GM18526 (cell line): ENCODE data around the gene VPS13A.

ENCODE experiments used
- POLR2A ChIP-seq: IDR thresholded peaks from 3 replicates; pipeline ENCODE4 v1.6.1; 2011; ENCODE audit not compliant: insufficient read length; ENCODE audit errors: extremely low read depth

The VPS13A gene

DNA sequence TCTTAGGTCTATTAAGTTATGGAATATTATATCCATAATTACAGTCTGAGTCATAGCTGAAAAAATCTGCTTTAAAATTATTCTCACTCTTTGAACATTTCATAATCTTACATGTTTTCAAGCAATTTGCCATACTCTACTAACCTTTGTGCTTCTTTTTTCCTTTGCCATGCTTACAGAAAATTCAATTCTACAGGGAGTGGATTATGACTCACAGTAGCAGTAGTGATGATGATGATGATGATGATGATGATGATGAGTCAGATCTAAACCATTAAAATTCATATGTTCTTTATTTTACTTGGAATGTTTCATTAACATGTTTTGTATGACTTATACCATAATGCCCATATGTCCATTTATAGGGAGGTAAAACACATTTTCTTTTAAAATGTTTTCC is 207.1 kb downstream of the VPS13A start:
- TF ChIP-seq POLR2A = no peak

- no peak for TF ChIP-seq POLR2A
These were observed 208.9 kb downstream of the VPS13A start for GRCh38 chr9:77386187-77386586.

DNA sequence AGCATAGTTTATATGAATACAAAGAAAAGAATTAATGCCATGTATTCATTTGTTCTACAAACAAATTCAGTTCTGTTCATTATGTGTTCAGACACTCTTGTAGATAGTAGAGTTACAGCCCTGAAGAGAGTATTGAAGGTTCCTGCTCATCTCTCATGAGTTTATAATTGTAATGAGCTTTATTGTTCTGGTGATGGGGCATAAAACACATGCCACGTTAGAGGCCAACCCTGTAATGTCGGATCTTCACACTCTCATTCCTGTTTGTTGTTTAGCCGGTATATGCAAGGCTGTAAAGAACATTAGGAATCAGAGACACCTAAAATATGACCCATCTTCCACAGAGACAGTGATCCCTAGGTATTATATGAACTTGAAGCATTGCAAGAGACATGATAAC is 214.5 kb downstream of the VPS13A start:
- no peak for TF ChIP-seq POLR2A

DNA sequence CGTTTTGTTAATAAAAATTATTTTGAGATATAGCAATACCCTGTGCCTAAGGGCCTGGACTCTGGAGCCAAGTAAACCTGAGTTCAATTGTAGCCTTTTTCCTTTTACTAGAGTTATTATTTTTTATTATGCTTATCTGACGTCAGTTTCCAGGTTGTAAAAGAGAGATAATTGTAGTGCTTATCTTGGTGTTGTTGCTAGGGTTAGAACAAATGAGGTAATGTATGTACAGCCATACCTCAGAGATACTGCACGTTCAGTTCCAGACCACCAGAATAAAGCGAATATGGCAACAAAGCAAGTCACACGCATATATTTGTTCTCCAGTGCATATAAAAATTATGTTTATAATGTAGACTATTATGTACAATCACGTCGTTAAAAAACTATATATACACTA is 215.0 kb downstream of the VPS13A start:
- no peak for TF ChIP-seq POLR2A

DNA sequence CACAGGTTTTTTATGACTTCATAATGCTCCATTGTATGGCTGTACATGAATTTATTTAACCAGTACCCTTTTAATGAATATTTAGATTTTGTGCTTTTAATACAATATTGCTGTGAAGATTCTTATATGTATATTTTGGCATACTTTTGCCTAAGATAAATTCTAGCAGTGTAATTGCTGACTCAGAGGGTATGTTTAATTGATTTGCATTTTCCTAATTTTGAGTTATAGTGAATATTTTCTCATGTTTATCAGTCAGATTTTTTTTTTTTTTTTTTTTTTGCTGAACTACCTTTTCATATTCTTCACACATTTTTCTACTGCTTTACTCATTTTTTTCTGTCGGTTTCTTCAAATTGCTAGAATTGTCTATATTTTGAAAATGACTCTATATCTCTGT is 222.6 kb downstream of the VPS13A start:
- no peak for TF ChIP-seq POLR2A

DNA sequence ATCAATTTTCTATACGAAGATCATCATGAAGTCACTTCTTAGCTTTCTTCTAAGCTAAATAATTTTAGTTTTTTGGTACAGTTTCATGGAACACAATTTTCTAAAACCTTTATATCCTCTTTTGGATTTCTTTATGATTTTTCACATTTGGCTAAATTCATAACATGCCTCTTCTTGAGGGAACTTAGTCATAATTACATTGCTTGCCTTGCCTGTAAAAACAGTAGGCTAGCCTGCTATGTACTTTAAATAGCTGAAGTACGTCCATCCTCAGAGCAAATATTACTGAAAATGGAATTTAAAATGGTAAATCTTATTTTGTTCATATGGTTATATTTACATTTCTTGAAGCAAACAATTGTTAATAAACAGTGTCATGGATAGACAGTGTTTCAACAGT is 225.0 kb downstream of the VPS13A start:
- no peak for TF ChIP-seq POLR2A

DNA sequence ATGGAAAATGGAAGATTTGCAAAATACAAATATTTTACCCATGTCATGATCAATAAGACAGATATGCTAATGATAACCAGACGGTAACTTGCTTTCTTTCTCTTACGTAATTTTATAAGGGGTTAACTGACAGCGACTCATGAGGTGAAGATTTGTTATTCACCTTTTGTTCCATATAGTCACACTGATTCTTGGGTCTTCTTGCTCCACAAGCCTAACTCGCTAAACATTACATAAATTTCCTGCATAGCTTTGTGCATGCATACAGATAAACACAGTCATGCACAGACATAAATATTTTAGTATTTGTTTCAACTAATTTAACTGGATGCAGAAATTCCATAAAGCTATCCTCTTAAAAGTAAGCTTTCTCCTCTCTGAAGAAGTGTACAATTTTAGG is 225.9 kb downstream of the VPS13A start:
- TF ChIP-seq POLR2A = no peak

DNA sequence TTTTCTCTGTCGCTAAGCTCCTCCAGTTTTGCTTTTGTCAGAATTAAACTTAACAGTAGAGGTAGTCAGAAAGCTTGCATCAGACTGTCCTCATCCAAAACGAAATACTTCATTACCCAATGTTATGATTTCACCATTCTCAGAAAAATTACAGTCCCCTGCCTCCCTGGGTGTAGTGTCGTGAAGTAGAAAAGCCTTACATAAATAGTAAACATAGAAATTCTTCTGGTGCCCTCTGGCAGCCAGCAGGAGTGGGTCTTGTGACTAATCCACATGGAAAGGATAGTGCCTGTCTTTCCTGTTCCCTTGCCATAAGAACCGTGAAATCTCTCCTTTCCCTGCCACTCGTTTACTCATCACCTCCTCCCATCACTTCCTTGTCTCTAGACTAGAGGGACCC is 240.2 kb downstream of the VPS13A start:
- TF ChIP-seq POLR2A = no peak

GRCh38 chr9:77418226-77418625 is 240.9 kb downstream of the VPS13A start:
- no peak for TF ChIP-seq POLR2A

DNA sequence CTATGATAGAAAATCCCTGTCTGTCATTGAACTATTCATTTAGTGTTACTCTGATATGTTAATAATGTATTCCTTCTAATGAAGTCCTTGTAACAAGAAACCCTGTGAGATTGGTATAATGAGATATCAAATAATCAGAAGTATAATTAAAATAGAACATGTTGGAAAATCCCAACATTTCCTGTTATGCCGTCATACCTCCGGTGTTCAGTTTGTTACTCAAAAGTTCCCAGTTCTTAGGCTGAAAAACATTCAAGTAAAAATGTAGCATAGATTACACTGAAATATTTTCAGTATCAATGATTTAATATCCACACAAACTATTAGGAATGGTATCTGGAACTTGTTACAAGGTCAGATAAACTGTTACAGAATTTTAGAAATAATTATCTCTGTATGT is 243.3 kb downstream of the VPS13A start:
- no peak for TF ChIP-seq POLR2A

- no peak for TF ChIP-seq POLR2A
These were observed 244.4 kb downstream of the VPS13A start for GRCh38 chr9:77421506-77422265.

GRCh38 chr9:77422969-77423368 is 245.6 kb downstream of the VPS13A start:
- no peak for TF ChIP-seq POLR2A

DNA sequence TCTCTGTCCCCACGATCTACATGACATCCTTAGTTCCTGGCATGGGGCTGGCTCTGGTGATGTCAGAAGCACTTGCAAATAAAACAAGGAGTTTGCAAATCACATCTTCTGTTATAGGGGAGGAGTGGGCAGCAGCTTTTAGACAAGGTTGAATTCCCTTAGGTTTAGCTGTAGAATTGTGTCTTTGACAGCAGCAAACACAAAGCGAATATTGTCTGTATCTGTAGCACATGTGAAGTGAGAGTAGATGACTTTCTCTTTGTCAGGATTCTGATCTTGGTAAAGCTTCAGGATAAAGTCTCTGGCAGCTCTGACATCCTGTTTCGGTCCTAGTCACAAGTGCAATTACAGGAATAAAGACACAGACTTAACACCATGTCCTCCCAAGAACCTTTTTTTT is 246.5 kb downstream of the VPS13A start:
- no peak for TF ChIP-seq POLR2A

DNA sequence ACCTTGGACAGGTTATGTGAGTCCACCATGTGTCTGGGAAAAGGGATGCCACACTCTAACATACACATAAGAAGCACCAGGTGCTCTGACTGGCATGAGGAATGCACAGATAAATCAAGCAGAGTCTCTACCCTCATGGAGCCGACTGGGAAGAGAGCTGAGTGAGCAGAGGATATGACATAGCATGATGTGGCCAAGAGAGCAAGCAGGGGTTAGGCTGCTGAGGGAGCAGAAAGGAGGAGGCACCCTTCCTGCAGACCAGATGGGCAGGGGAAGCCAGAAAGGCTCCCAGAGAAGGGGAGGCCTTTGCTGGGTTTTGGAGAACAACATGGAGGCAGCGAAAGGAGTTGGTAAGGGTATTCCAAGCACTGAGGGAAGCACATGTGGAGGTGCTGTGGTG is 247.7 kb downstream of the VPS13A start:
- TF ChIP-seq POLR2A = no peak

- TF ChIP-seq POLR2A = no peak
These were observed 249.4 kb downstream of the VPS13A start for GRCh38 chr9:77426712-77427111.

GRCh38 chr9:77427256-77427927 is 250.1 kb downstream of the VPS13A start:
- TF ChIP-seq POLR2A = no peak

GRCh38 chr9:77429928-77430327 is 252.6 kb downstream of the VPS13A start:
- TF ChIP-seq POLR2A = no peak
